GM19193 (cell line): Measurements from ENCODE around the gene DPP10.

ENCODE experiments used
- POLR2A ChIP-seq: IDR thresholded peaks from 4 replicates; pipeline ENCODE4 v1.6.1; 2011; ENCODE audit not compliant: insufficient read depth, insufficient read length; ENCODE audit errors: extremely low read depth

Gene DPP10

GRCh38 chr2:115543461-115543860 lies 1101.0 kb downstream of the DPP10 start:
- TF ChIP-seq POLR2A = no peak

GRCh38 chr2:115549611-115550130 lies 1107.2 kb downstream of the DPP10 start:
- no peak for TF ChIP-seq POLR2A

GRCh38 chr2:115552726-115553125 lies 1110.3 kb downstream of the DPP10 start:
- TF ChIP-seq POLR2A = no peak

GRCh38 chr2:115554153-115554552 lies 1111.7 kb downstream of the DPP10 start:
- no peak for TF ChIP-seq POLR2A

- TF ChIP-seq POLR2A = no peak
Observed at GRCh38 chr2:115558725-115559124, 1116.3 kb downstream of the DPP10 start.

GRCh38 chr2:115560666-115561065 lies 1118.2 kb downstream of the DPP10 start:
- TF ChIP-seq POLR2A = no peak

GRCh38 chr2:115568643-115569042 lies 1126.2 kb downstream of the DPP10 start:
- no peak for TF ChIP-seq POLR2A

- no peak for TF ChIP-seq POLR2A
Observed at GRCh38 chr2:115569547-115569946, 1127.1 kb downstream of the DPP10 start.

GRCh38 chr2:115572746-115573145 lies 1130.3 kb downstream of the DPP10 start:
- no peak for TF ChIP-seq POLR2A

GRCh38 chr2:115573756-115574155 lies 1131.3 kb downstream of the DPP10 start:
- TF ChIP-seq POLR2A = no peak

- no peak for TF ChIP-seq POLR2A
Observed at GRCh38 chr2:115574667-115575066, 1132.2 kb downstream of the DPP10 start.

- TF ChIP-seq POLR2A = no peak
Observed at GRCh38 chr2:115580784-115581183, 1138.3 kb downstream of the DPP10 start.

- no peak for TF ChIP-seq POLR2A
Observed at GRCh38 chr2:115584507-115584906, 1142.1 kb downstream of the DPP10 start.

GRCh38 chr2:115596659-115597375 lies 1154.4 kb downstream of the DPP10 start:
- no peak for TF ChIP-seq POLR2A

GRCh38 chr2:115603285-115603684 lies 1160.8 kb downstream of the DPP10 start:
- no peak for TF ChIP-seq POLR2A

GRCh38 chr2:115606350-115606749 lies 1163.9 kb downstream of the DPP10 start:
- no peak for TF ChIP-seq POLR2A
